H1 (cell line): ENCODE measurements around the gene ZNF280C. TPM values are rescaled to one million over a fixed set of nuclear protein-coding genes. Genes with fewer than 3 reads are reported as not detected.

ENCODE experiments used
- ATF3 ChIP-seq: IDR thresholded peaks from 2 replicates; pipeline ENCODE4 v1.6.1; 2011; ENCODE audit warnings: low read depth, mild to moderate bottlenecking, low read length; ENCODE audit not compliant: insufficient read depth
- BRCA1 ChIP-seq: IDR thresholded peaks from 2 replicates; pipeline ENCODE4 v1.6.1; 2012; ENCODE audit warnings: low read depth, low read length, improper control_type of control experiment
- CTBP2 ChIP-seq: IDR thresholded peaks from 2 replicates; pipeline ENCODE4 v1.7.0; 2011; ENCODE audit warnings: borderline replicate concordance, mild to moderate bottlenecking, moderate library complexity, mixed read lengths, low read length; ENCODE audit not compliant: insufficient read depth, insufficient read length
- RBBP5 ChIP-seq: IDR thresholded peaks from 2 replicates; pipeline ENCODE4 v1.7.1; 2012; ENCODE audit warnings: low read depth, mild to moderate bottlenecking, inconsistent platforms, low read length, moderate library complexity, borderline replicate concordance
- RNF2 ChIP-seq: fragments of 200-900, 300-1000 bp; sonication (generic); IDR thresholded peaks from 2 replicates; pipeline ENCODE4 v1.7.1; 2016; ENCODE audit warnings: borderline replicate concordance, low read depth, mild to moderate bottlenecking, antibody characterized with exemption, low read length; ENCODE audit not compliant: poor library complexity, severe bottlenecking; ENCODE audit errors: missing control alignments
- polyA plus RNA-seq, 7 experiments: library from polyadenylated mRNA; depleted of rRNA in 3 of 7; stranded (reverse) in 5 of 7; unstranded in 2 of 7; fragments of >200 nt in 5 of 7; fragments of 200-250 nt in 2 of 7; gene quantifications; 1 replicate in 5 of 7; 2 replicates in 1 of 7; 4 replicates in 1 of 7; pipeline versions ENCODE4 v1.2.1 to v1.2.3, GENCODE V29; 2011 to 2013; ENCODE audit warnings: missing spikeins in 2 of 7, mixed read lengths in 2 of 7
- total RNA-seq: library from RNA; stranded (reverse); fragmentation: NEBNext Ultra II Directional; extraction: Animal tissue kit (Norgen Biotek cat#: 25700); gene quantifications from 2 replicates; pipeline ENCODE4 v1.2.1, GENCODE V29; 2021

The ZNF280C gene
- total and polyA plus RNA-seq, 2 of the 8 experiments (the other 6 are each of a cell fraction or from before 2014, with no cell fraction given): 8.4 to 13.4 TPM

GRCh38 chrX:130246084-130246483 lies 22.6 kb downstream of the ZNF280C start (continued):
- TF ChIP-seq ATF3 (no peak), RBBP5 (no peak), BRCA1 (no peak), CTBP2 (no peak), RNF2 (no peak)
